ENCODE results near the gene MACF1.

Gene MACF1

DNA sequence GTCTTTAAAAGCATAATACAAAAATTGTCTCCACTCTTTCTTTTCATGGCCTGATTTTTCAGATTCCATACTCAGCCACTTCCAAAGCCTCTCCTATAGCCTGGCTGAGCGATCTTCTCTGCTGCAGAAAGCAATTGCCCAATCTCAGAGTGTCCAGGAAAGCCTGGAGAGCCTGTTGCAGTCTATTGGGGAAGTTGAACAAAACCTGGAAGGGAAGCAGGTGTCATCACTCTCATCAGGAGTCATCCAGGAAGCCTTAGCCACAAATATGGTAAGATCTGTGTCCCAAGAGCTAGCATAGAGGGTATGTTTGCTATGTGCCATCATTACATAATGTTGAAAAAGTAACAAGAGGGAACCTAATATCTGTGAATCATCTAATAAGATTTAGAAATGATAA lies 156.2 kb downstream of the MACF1 start:
- no peak for DNase-seq (ENCODE audit: low spot score)

DNA sequence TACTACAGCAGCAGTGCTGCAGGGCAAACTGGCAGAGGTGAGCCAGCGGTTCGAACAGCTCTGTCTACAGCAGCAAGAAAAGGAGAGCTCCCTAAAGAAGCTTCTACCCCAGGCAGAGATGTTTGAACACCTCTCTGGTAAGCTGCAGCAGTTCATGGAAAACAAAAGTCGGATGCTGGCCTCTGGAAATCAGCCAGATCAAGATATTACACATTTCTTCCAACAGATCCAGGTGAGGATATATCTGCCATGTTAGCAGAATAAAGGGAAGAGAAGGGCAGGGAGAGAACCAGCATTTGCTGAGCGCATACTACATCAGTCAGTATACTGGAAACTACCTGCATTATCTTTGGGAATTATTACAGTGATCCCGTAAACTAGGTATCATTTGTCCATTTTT lies 157.0 kb downstream of the MACF1 start:
- no peak for DNase-seq (ENCODE audit: low spot score)

DNA sequence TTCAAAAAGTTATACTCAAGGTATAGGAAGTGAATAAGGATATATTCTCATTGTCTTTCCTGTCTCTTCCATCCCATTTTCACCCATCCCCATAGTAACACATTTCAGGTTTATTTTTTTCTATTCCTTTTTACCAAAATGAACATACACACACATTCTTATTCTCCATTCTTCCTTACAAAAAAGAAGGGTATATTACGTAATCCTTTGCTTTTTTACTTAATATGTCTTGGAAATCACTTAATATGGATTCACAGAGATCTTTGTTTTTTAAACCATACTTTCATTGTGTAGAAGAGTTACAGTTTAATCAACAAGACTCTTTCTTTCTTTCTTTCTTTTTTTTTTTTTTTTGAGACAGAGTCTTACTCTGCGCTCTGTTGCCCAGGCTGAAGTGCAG lies 158.8 kb downstream of the MACF1 start:
- DNase-seq (ENCODE audit: low spot score), result no peak

DNA sequence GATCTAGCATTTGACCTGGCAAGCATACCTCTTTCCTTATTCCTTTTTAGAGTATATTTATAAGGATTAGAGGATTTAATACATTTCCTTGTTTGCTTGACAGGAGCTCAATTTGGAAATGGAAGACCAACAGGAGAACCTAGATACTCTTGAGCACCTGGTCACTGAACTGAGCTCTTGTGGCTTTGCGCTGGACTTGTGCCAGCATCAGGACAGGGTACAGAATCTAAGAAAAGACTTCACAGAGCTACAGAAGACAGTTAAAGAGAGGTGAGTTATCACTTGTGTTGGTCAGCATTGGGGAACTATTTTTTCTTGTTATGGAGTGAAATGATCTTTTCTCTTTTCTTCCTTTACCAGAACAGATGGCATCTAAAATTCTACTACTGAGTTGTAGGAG lies 163.6 kb downstream of the MACF1 start:
- no peak for DNase-seq (ENCODE audit: low spot score)

DNA sequence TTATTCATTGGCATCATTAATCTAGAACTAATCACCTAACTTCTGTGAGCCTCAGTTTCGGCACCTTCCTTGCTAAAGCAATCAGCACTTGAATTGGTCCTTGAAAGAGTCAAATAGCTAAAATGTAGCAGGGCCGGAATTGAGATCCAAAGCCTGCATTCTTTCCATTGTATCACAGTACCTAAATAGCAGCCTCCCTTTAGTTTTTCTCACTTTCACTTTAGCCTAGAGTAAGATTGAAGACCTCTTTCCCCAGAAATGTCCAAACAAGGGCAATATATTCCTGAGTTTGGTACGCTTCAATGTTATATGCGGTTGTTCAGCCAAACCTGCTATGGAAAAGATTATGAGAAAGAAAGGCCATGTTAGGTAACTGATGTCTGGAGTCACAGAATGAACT lies 165.1 kb downstream of the MACF1 start:
- DNase-seq (ENCODE audit: low spot score), result no peak

DNA sequence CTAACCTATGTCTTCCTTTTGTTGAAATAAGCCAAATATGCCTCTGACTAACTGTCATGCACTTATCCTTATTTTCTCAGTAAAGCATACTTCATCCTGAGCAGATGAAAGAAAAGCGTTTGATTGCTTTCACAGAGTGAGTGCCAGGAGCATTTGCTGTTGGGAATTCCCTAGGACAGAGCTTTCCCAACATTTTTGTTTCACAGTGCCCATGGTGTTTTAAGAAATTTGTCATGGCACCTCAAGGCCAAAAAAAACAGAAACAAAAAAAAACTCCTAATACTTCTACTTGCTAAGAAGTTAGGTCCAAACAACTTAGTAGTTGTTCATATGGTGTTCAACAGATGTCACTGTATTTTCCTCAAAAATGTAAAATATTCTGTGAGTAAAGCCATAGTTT lies 166.1 kb downstream of the MACF1 start:
- DNase-seq (ENCODE audit: low spot score), result no peak

DNA sequence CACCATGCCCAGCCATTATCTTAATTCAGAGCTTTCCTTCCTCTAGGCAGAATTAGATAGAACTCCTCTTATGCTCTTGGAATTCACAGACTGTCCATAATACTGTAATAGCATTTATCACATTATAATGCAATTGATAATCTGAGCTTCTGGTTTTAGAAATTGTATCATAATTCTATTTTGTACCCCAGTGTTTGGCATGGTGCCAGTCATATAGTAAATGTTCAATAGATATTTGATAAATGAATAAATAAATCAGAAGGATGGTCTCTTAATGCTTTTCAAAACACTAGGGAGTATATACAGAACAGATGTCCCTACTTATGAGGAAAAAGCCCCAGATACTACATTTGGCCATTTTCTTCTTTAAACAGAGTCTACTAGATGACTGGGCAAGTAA lies 167.6 kb downstream of the MACF1 start:
- no peak for DNase-seq (ENCODE audit: low spot score)

DNA sequence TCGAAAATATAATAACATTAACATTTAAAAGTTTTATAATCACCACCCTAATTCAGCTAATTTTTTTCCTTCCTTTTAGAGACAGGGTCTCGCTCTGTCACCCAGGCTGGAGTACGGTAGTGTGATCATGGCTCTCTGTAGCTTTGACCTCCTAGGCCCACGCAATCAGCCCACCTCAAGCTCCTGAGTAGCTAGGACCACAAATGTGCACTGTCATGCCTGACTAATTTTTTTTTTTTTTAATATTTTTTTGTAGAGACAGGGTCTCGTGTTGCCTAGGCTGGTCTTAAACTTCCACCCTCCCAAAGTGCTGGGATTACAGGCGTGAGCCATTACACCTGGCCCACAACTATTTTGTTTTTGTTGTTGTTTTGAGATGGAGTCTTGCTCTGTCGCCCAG lies 172.2 kb downstream of the MACF1 start:
- DNase-seq (ENCODE audit: low spot score), result no peak

DNA sequence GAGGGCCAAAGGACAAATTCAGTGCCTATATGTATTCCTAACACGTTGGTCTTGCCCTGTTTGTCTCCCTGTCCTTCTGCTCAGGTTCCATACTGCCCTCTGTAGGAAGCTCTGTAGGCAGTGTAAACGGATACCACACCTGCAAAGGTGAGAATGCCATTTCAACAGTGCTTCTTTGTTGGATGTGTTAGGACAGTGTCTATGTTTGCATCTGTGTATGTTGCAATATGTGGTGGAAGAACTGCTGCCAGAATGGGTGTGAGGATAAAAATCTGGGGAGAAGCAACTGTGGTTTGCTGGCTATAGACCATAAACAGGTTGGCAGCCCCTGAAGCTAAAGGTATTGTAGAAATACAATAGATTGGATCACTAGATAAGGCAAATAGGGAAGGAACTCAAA lies 173.9 kb downstream of the MACF1 start:
- peak; percentile 88 for DNase-seq (ENCODE audit: low spot score)

DNA sequence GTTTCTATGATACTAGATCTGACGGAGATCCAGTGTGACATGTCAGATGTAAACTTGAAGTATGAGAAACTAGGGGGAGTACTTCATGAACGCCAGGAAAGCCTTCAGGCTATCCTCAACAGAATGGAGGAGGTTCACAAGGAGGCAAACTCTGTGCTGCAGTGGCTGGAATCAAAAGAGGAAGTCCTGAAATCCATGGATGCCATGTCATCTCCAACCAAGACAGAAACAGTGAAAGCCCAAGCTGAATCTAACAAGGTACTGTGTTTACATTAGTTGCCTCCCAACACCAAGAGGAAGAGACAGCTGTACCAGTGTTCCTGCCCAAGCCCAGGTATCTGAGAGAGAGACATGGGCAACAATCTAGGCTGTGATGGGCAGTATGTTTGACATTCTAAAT lies 174.7 kb downstream of the MACF1 start:
- DNase-seq (ENCODE audit: low spot score), result no peak

DNA sequence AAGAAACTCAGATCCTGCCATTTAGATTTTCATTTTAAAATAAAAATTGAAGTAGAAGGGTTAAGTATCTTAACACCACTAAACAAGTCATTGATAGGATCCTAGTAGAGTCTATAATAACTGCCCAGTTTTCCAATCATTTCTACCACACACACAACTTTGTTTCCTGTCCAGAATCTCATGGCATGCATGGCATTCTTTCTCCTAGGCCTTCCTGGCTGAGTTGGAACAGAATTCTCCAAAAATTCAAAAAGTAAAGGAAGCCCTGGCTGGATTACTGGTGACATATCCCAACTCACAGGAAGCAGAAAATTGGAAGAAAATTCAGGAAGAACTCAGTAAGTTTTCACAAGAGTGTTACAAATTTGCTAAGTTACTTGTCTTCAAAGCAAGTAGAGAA lies 175.5 kb downstream of the MACF1 start:
- DNase-seq (ENCODE audit: low spot score), result no peak

DNA sequence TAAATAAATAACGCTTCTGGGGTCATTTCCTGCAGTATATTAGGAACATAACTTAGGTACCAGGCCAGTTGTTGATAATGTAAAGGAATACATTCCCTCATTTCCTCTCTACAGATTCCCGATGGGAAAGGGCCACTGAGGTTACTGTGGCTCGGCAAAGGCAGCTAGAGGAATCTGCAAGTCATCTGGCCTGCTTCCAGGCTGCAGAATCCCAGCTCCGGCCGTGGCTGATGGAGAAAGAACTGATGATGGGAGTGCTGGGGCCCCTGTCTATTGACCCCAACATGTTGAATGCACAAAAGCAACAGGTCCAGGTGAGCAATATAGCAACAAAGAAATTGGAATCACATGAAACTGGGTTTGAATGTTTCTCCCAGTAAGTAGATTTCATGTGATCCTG lies 177.3 kb downstream of the MACF1 start:
- DNase-seq (ENCODE audit: low spot score), result no peak

DNA sequence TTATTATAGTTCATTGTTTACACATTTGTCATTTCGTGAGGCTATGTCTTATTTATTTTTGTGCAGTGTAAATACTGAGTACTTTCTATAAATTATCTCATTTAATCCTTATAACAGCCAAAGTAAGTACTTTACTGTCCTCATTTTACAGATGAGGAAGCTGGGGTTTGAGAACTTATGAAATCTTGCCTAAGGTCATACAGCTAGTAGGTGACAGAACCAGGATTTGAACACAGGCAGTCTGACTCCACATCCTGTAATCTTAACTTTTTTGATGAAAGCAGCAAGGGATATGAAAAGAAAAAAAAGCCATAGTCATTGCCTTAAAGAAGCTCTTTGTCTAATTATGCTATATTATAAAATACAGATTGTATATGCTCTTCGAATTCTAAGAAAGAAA lies 179.8 kb downstream of the MACF1 start:
- no peak for DNase-seq (ENCODE audit: low spot score)

DNA sequence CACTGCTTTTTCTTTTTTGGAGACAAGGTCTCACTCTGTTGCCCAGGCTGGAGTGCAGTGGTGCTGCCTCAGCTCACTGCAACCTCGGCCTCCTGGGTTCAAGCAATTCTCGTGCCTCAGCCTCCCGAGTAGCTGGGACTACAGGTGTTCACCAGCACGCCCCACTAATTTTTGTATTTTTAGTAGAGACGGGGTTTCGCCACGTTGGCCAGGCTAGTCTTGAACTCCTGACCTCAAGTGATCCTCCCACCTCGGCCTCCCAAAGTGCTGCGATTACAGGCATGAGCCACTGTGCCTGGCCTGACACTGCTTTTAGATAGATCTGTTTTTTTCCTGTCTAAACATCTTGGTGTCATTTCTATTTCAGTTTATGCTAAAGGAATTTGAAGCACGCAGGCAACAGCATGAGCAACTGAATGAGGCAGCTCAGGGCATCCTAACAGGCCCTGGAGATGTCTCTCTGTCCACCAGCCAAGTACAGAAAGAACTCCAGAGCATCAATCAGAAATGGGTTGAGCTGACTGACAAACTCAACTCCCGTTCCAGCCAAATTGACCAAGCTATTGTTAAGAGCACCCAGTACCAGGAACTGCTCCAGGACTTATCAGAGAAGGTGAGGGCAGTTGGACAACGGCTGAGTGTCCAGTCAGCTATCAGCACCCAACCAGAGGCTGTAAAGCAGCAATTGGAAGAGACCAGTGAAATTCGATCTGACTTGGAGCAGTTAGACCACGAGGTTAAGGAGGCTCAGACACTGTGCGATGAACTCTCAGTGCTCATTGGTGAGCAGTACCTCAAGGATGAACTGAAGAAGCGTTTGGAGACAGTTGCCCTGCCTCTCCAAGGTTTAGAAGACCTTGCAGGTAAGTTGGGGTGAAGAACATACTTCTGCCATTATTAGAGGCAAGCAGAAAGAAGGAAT lies 180.8 kb downstream of the MACF1 start:
- no peak for DNase-seq (ENCODE audit: low spot score)

DNA sequence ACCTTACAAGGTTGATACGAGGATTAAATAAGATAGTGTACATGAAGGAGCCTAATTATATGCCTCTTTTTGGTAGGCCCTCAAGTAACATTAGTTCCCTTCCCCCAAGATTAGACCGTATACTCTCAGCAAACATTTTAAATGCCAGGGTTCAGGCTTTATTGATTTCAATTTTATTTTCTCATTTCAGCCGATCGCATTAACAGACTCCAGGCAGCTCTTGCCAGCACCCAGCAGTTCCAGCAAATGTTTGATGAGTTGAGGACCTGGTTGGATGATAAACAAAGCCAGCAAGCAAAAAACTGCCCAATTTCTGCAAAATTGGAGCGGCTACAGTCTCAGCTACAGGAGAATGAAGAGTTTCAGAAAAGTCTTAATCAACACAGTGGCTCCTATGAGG lies 182.5 kb downstream of the MACF1 start:
- no peak for DNase-seq (ENCODE audit: low spot score)

DNA sequence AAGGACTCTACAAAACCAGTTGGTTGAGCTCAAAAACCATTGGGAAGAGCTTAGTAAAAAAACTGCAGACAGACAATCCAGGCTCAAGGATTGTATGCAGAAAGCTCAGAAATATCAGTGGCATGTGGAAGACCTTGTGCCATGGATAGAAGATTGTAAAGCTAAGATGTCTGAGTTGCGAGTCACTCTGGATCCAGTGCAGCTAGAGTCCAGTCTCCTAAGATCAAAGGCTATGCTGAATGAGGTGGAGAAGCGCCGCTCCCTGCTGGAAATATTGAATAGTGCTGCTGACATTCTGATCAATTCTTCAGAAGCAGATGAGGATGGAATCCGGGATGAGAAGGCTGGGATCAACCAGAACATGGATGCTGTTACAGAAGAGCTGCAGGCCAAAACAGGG lies 183.0 kb downstream of the MACF1 start:
- DNase-seq (ENCODE audit: low spot score), result peak; percentile 79

DNA sequence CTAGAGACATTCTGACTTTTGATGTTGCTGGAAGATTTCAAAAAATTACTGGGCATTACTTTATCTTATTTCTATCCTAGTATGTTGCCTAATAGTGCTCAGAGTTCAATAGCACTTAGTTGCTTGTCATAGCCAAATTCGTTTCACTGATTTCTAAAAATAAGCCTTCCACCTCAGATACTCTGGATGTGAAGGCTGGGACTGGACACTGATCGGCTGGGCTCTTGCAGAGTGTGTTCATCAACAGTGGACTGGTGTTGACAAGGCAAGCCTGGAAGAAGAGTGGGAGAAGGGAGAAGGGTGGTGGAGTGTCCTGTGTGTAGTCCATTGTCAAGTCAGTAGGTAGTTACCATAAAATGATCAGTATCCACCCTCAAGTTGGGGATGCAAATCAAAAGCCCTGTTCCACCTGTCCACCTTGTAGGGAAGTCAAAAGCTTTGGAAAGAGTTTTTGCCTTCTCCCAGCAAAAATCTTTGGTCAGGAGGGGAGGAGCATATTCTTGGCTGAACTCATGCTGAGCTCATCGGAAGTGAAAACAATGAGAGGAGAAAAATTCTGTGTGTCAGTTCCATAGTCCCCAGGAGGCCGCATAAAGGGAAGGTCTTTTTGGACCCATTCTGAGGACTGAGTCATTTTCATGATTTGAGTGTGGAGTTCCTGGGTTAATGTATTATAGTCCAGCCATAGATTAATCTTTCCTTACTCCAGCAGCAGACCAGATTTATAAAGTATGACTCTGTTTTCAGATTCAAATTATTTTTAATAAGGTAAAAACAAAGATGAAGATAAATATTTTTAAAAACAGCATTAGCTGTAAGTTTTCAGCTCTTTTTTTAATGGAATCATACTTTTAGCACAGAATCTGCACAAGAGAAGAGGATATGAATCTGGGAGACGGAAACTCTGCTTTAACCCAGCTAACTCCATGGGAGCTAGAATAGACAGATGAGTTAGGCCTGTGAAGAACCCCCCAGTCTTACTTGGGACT lies 187.5 kb downstream of the MACF1 start:
- DNase-seq (ENCODE audit: low spot score), result peak; percentile 43

DNA sequence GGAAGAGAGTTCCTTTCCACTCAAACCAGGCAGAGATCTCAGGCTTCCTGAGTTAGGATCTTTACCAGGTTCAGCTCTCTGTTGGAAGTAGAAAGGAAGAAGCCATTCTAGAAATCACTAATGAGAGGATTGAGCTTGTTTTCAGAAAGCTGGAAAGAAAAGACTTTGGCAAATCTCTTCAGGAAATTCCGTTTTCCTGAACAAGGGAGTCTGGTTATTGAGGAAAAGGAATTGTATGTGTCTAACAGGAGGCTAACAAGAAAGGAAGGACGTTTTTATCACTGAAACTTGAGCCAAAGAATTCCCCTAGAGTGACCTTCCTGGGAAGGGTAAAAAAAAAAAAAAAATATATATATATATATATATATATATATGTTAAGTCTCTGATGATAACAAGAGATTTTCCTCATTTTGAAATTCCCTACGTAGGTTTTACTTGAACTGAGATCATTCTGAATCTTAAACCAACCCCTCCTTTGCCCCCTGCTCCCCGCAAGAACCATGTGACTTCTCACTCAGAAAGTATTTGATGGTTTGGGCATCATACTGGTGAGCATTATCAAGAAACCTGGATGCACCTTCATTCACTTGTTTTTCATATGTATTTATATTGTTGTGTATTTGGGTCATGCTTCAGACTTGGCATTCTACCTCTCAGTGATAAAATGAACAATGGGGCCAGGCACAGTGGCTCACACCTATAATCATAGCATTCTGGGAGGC lies 188.5 kb downstream of the MACF1 start:
- DNase-seq (ENCODE audit: low spot score), result no peak

DNA sequence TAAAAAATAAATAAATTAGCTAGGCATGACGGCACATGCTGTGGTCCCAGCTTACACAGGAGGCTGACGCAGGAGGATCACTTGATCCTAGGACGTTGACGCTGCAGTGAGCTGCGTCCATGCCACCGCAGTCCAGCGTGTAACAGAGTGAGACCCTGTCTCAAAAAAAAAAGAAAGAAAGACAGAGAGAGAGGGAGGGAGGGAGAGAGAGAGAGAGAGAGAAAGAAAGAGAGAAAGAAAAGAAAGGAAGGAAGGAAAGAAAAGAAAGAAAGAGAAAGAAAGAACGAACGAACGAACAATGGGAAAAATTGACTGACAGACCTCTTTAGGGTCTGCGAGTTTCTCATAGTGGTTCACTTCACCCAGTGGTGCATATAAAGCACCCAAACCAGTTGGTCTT lies 189.2 kb downstream of the MACF1 start:
- no peak for DNase-seq (ENCODE audit: low spot score)

DNA sequence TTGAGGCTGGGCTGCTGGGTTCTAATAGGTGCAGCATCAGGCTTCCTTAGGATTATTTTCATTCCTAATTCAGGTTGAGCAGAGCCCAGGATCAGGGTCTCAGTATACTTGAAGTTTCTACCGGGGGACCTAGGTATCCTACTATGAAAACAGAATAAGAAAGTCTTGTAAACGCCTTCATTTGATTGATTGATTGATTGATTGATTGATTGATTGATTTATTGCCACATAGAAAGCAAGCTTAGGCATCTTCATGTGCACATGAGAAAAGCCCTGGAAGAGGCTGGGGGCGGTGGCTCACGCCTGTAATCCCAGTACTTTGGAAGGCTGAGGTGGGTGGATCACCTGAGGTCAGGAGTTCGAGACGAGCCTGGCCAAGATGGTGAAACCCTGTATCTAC lies 189.6 kb downstream of the MACF1 start:
- DNase-seq (ENCODE audit: low spot score), result no peak

DNA sequence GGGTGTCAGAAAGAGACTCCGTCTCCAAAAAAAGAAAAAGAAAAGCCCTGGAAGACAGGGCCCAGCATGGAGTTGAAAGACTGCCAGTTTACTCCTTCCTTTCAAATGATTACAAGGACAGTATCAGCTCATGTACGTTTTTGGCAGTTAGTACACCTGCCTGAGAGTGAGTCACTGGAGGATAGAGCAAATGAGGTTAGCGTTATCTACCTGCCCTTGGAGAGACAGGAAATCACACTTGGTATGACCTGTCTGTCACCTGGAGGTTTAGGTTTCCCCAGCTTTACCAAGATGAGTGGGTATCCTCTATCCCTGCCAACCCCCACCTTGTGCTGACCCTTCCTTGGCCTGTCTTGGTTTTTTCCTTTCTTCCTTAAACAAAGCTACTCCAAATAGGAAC lies 190.1 kb downstream of the MACF1 start:
- DNase-seq (ENCODE audit: low spot score), result peak; percentile 81

DNA sequence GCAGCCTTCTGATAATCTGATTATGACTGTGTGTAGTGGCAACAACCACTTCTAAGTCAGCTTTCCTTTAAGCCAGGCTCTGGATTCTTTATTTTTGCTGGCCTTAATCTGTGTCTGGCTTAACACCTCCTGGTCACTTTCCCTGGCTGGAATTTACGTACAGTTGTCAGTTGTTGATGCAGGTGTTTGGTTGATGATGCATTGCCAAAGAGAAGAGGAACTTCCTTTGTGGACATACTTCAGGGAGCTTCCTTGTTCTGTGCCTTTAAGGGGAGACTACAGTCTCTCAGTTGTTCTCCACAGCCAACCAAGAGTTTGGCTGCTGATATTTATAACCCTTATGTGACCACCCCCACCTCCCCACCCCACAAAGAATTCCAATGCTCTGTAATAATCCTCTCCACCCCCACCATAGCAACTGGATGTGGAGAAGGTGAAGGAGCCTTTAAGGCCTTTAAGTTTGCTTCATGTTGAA lies 190.9 kb downstream of the MACF1 start:
- peak; percentile 79 for DNase-seq (ENCODE audit: low spot score)

Measured in SW480 (cell line).